ENCODE data around the gene PDE6B.

Gene PDE6B

DNA sequence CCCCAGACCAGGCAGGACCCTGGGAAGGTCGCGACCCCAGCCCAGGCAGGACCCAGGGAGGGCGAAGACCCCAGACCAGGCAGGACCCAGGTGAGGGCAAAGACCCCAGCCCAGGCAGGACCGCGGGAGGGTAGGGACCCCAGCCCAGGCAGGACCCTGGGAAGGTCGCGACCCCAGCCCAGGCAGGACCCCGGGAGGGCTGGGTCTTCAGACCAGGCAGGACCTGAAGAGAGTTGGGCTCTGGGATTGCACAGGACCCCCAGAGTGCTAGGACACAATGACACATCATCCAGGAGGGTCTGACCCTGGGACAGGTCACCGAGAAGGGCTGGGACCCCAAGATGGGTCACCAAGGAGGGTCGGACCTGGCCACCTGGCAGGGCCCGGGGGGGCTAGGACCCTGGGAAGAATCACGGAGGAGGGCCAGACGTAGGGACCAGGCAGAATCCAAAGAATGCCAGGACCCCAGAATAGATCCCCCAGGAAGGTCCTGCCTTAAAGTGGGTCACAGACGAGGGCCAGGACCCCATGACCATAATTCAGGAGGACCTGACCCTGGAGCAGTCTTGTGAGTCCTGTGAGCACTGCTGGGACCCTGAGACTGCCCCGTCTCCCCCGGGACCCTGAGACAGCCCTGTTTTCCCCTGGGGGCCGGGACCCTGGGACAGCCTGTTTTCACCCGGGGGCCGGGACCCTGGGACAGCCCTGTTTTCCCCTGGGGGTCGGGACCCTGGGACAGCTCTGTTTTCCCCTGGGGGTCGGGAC is 81.6 kb downstream of the PDE6B start:
- TF ChIP-seq, protein P1, sequence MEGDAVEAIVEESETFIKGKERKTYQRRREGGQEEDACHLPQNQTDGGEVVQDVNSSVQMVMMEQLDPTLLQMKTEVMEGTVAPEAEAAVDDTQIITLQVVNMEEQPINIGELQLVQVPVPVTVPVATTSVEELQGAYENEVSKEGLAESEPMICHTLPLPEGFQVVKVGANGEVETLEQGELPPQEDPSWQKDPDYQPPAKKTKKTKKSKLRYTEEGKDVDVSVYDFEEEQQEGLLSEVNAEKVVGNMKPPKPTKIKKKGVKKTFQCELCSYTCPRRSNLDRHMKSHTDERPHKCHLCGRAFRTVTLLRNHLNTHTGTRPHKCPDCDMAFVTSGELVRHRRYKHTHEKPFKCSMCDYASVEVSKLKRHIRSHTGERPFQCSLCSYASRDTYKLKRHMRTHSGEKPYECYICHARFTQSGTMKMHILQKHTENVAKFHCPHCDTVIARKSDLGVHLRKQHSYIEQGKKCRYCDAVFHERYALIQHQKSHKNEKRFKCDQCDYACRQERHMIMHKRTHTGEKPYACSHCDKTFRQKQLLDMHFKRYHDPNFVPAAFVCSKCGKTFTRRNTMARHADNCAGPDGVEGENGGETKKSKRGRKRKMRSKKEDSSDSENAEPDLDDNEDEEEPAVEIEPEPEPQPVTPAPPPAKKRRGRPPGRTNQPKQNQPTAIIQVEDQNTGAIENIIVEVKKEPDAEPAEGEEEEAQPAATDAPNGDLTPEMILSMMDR (IDR thresholded peaks at IDR 0.05; ENCODE audit: low read length, missing control alignments): no peak
- no peak for DNase-seq (ENCODE audit: low read depth)
- H3K4me3 ChIP-seq (replicated peaks; ENCODE audit: low read depth, low read length): peak overlapping the region; percentile 85

DNA sequence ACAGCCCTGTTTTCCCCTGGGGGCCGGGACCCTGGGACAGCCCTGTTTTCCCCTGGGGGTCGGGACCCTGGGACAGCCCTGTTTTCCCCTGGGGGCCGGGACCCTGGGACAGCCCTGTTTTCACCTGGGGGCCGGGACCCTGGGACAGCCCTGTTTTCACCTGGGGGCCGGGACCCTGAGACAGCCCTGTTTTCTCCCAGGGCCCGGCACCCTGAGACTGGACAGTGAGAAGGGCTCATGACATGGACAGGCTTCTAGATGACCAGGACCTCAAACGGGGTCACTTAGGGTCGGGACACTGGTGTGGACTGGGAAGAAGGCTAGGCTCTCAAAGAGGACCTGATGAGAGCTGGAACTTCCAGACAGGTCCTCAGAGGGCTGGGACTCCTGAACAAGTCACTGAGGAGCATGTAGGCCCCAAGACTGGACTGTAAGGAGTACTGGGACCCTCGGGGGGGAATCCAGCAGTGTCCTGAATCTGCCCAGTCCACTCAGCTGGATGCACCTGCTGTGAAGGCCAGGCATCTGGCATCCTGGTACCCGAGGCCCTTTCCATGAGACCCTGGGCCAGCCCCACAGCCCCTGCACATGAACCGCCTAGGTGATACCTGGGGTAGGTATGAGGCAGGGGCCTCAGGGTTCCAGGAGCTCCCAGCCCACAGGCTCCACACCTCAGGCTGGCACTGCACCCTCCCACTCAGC is 82.7 kb downstream of the PDE6B start:
- H3K4me3 ChIP-seq (replicated peaks; ENCODE audit: low read depth, low read length): no peak overlapping the region
- TF ChIP-seq, protein P1 (IDR thresholded peaks at IDR 0.05; ENCODE audit: low read length, missing control alignments): no peak

GRCh38 chr4:708631-708933 is 83.2 kb downstream of the PDE6B start:
- H3K4me3 ChIP-seq (replicated peaks; ENCODE audit: low read depth, low read length): no peak overlapping the region
- DNase-seq (ENCODE audit: low read depth): no peak
- TF ChIP-seq, protein P1 (IDR thresholded peaks at IDR 0.05; ENCODE audit: low read length, missing control alignments): no peak

More for the DNA sequence above, 82.7 kb downstream of the PDE6B start:
- no peak for DNase-seq (ENCODE audit: low read depth)

- TF ChIP-seq, protein P1 (IDR thresholded peaks at IDR 0.05; ENCODE audit: low read length, missing control alignments): no peak
- no peak overlapping the region for H3K4me3 ChIP-seq (replicated peaks; ENCODE audit: low read depth, low read length)
- DNase-seq (ENCODE audit: low read depth): no peak
Measured at GRCh38 chr4:709348-709747, 84.0 kb downstream of the PDE6B start.

GRCh38 chr4:710116-710515 is 84.7 kb downstream of the PDE6B start:
- no peak overlapping the region for H3K4me3 ChIP-seq (replicated peaks; ENCODE audit: low read depth, low read length)
- DNase-seq (ENCODE audit: low read depth): no peak
- TF ChIP-seq, protein P1 (IDR thresholded peaks at IDR 0.05; ENCODE audit: low read length, missing control alignments): no peak

GRCh38 chr4:710916-711315 is 85.5 kb downstream of the PDE6B start:
- no peak for DNase-seq (ENCODE audit: low read depth)
- H3K4me3 ChIP-seq (replicated peaks; ENCODE audit: low read depth, low read length): no peak overlapping the region
- TF ChIP-seq, protein P1 (IDR thresholded peaks at IDR 0.05; ENCODE audit: low read length, missing control alignments): no peak

All from fibroblast of pulmonary artery (primary cell).